Heart left ventricle (tissue), 13 donors: Measurements from ENCODE around the gene PRKCG.

Experiments used
- CTCF ChIP-seq, 12 donors: fragments of 200-600 bp; sonication (generic) in 4 of 12; IDR thresholded peaks; one replicate each; pipeline versions ENCODE4 v1.5.0 to v1.8.0; 2018 to 2022; ENCODE audit warnings: antibody characterized with exemption in 12 of 12, mild to moderate bottlenecking in 5 of 12
- POLR2A ChIP-seq, 2 donors: fragments of 450-650 bp; IDR thresholded peaks; one replicate each; pipeline ENCODE4 v1.6.1; 2017; ENCODE audit warnings: antibody characterized with exemption in 2 of 2, mild to moderate bottlenecking in 2 of 2, moderate library complexity in 2 of 2
- donor health status: ischemic (EF 13 %, LVEDD 7.1; RV severe dilation, severe dysfunction).
- donor health status: DM: no; HTN: yes; CAD: no.
- donor health status: DM: no; HTN: no; CAD: no.
- donor health status: ischemic (EF 25% LVEDD 6.9; RV normal size, moderate dysfunction).
- donor health status: ischemic (EF 25% LVEDD 5.7; RV mildly dilated, moderate dysfunction).
- donor health status: ischemic (EF 35%, LVEDD 5.7; RV mildly dilated, moderate dysfunction).
- donor health status: nonischemic (EF 11% LVEDD 7.7; RV severe dilation, severe dysfunction).
- donor health status: DM: yes; HTN: yes; CAD: no.
- donor health status: PGD.
- donor health status: ischemic (EF 29% LVEDD 5.4; RV normal size, mild dysfunction).
- donor health status: nonischemic (EF 23%, LVEDD 6.1; RV moderate dilation, normal function).

GRCh38 chr19:53896682-53897081, 14.7 kb downstream of the PRKCG start:
- TF ChIP-seq CTCF (IDR thresholded peaks at IDR 0.05) = no peak
- TF ChIP-seq POLR2A (IDR thresholded peaks at IDR 0.05) = no peak
